HUDEP-2 (cell line): ENCODE measurements around the gene ERCC2.
A peak's percentile ranks its signal among the peaks of the same experiment; 100 is the strongest.

Experiments used
- DNase-seq, 76 experiments: peaks; one replicate each; lab custom pipeline; 2025; ENCODE audit not compliant: unreplicated experiment in 76 of 76; lab: John Stamatoyannopoulos, UW

The ERCC2 gene

DNA sequence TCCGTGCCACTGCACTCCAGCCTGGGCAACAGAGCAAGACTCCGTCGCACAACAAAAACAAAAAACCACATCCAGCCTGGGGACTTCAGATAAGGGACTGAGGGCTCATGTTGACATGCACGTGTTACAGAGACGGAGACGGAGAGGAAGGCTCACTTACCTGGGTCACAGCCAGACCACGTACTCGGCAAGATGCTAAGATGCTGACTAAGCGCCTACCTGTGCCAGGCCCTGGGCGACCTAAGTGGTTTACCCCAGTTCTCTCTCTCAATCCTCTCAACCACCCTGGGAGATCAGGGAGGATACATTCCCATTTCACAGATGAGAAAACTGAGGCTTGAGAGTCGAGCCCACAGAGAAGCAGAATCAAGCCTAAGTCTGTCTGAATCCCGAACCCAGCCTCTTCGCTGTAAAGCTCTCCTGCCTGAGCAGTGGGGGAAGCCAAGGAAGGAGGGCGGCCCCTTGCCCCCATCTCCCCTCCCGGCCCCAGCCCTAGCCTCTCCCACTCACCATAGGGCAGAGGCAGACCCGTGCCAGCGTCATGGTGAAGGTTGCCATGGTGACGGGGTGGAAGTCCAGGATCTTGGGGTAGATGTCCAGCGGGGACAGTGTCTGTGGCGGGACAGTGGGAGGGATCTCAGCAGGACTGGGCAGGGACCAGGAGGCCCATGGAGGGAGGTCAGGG lies 13.5 kb downstream of the ERCC2 start:
- peak in 5 of 76 experiments; percentile 6 to 22 (median 16) for DNase-seq

- no peak for DNase-seq
Observed at GRCh38 chr19:45355910-45356309, 14.5 kb downstream of the ERCC2 start.

- no peak for DNase-seq
Observed at GRCh38 chr19:45355402-45355801, 15.0 kb downstream of the ERCC2 start.

GRCh38 chr19:45354241-45354842 lies 16.0 kb downstream of the ERCC2 start:
- peak in 19 of 76 experiments; percentile 18 to 73 (median 34) for DNase-seq

DNA sequence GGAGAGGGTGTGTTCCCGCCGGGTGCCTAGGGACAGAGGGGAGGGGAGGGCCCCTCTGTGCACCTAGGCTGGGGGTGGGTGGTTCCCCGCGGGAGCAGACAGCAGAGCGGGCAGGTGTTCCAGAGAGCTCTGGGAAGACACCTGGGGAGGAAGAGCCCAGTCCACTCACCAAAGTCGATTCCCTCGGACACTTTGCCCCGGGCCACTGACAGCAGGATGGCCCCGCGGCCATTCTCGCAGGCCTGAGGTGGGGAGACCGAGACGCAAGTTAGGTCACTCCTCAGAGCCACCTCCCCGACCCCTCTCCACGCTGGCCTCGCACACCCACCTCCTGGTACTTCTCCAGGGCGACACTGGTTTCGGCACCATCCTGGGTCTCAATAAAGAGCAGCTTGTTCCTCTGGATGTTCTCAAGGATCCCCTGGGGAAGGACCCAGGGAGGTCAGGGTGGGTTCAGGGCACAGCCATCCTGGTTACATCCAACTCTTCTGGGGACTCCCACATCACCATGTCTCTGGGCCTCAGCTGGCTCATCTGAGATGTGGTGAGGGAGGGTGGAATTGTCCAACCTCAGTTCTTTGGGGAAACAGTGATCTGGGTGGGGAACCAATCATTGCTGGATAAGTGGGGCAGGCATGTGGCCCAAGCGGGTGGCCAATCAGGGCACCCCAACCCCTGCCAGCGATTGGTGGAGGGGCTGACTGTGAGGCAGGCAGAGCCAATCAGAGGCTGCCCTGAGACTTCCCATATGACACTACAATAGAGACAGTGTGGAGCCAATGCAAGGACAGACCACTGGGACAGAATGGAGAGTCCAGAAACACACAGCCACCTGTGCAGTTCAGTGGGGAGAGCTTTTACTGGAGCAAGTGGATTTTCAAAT lies 17.2 kb downstream of the ERCC2 start:
- no peak for DNase-seq

DNA sequence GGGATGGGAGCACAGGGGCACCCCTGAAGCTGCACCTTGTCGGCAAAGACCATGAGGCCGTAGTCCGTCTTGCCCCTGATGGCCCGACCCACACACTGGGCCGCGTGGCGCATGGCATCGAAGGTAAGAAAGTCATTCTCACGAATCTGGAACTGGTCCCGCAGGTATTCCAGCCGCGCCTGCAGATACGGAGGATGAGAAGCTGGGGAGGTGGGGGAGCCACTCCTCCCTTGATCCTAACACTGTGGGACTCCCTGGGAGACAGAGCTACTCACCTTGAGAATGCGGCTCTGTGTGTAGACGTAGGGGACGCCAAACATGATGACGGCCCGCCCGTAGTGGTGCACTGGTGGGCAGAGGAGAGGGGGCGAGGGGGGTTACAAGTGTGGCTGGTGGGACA lies 17.9 kb downstream of the ERCC2 start:
- DNase-seq: no peak

- no peak for DNase-seq
Observed at GRCh38 chr19:45352062-45352461, 18.3 kb downstream of the ERCC2 start.

DNA sequence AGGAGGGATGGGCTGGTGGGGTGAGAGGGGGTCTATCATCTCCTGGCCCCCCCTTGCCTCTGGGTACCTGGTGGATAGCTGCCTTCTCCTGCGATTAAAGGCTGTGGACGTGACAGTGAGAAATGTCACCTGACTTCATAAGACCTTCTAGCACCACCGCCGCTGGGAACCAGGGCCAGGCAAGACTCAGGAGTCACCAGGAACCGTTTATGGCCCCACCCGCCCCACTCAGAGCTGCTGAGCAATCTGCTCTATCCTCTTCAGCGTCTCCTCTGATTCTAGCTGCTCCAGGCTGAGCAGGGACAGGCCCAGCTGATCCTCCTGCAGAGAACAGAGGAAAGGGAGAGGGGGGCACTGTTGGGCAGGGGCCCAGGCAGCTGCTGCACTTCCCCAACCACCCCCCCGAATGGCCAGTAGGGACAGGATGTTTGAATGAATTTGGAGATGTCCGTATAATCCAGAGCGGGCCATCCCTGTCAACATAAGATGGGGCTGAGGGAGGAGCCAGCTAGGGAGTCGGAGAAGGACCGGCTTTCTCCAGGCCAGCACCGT lies 18.9 kb downstream of the ERCC2 start:
- no peak for DNase-seq

DNA sequence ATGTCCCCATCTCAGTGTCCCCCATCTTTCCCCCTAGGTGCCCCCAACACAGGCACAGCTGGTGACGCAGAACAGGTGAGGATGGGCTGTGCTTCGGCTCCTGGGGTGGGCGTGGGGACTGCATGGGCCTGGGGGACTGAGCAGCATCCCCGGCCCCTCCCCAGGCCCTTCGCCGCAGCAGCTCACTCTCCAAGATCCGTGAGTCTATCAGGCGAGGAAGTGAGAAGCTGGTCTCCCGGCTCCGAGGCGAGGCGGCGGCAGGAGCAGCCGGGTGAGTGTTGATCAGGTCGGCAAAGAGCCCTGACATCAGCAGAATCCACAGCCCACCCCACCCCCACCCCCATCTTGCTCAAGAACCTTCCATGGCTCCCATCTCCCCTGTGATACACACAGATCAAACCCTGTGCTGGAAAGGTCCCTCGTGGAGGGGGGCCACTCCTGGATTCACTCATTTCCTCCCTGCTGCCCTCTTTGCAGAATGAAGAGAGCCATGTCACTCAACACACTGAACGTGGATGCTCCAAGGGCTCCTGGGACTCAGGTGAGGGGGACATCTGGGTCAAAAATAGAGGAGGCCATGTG lies 19.8 kb downstream of the ERCC2 start:
- DNase-seq: no peak

DNA sequence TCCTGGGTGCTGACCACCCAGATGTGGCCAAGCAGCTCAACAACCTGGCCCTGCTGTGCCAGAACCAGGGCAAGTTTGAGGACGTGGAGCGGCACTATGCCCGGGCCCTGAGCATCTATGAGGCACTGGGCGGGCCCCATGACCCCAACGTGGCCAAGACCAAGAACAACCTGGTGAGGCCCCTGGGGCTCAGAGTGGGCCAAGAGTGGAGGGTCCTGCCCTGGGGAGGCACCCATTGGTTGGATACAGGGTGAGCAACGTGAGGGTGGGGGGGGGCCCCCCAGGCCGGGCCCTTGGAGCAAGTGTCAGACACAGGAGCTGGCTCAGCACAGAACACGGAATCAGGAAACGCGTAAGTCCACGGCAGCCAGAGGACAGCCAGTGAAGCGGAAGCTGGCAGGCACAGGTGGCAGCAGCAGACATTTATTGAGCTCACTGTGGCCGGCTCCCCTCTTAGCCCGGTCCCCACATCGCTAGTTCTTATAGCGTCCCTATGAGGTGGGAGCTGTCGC lies 20.9 kb downstream of the ERCC2 start:
- DNase-seq: no peak

GRCh38 chr19:45349126-45349415 lies 21.3 kb downstream of the ERCC2 start:
- no peak for DNase-seq

GRCh38 chr19:45348367-45349125 lies 21.8 kb downstream of the ERCC2 start:
- no peak for DNase-seq

- no peak for DNase-seq
Observed at GRCh38 chr19:45347570-45348366, 22.6 kb downstream of the ERCC2 start.

DNA sequence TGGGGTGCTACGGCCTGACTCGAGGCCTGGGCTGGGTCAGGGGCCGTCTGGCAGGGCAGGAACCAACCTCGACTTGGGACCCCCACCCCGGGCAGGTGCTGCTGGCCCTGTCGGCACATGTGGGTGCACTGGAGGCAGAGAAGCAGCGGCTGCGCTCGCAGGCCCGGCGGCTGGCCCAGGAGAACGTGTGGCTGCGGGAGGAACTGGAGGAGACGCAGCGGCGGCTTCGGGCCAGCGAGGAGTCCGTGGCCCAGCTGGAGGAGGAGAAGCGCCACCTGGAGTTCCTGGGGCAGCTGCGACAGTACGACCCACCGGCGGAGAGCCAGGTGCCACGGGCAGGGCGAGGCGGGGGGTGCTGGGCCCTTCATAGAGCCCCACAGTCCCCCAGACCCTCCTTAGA lies 23.9 kb downstream of the ERCC2 start:
- no peak for DNase-seq

GRCh38 chr19:45345506-45345860 lies 24.9 kb downstream of the ERCC2 start:
- no peak for DNase-seq

DNA sequence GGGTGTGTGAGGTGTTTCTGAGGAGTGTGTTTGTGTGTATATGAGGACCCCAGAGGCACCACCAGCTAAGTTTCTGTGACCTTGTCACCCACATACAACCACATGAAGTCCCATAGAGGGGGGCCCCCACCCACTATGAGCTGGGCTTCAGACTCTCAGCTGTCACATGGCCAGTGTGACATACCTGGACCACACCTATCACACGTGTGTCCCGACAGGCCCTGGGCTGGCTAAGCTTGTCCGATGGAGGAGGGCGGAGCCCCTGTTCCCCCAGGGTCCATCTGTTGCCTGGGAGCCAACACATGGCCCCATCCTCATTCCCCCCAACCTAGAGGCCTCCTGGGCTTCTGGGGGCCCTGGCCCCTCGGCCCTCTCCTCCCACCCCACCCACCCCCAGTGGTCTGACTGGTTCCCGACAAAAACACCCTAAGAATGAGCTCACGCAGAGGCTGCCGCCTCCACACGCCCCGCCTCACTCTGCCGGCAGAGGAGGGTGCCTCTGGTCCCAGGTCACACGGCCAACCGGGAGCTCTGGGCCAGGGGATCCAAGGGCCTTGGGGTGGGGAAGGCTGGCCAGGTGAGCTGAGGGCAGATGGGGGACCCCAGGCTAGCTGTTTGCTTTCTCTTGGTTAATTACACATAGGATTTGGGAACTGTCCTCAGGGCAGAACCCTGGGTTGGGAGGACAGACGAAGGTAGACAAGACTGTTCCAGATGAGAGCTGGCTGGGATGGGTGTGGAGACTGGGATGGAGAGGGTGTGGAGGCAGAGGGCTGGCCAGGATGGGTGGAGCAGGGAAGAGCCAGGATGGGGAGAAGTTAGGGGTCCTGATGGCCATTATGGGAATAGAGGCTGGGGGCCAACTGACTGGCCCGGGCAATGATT lies 25.5 kb downstream of the ERCC2 start:
- DNase-seq: no peak

DNA sequence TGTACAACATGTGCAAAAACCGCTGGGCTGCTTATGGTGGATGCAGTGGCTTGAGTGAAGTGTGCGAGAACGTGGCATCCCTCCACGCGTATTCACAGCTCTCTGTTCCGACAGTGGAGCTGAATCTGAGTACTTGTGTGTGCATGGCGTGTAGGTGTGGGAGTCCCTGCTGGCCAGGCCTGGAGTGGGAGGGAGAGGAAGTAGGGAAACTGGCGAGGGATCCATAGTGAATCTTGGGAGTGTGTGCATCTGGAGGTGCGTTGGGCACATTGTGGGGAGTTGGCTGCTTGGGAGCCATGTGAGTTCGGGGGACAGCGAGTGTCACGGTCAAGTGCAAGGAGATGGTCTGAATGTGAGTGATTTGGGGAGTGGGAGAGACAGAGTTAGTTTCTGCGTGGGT lies 27.5 kb downstream of the ERCC2 start:
- no peak for DNase-seq

- DNase-seq: peak in 1 of 76 experiments; percentile 13
Observed at GRCh38 chr19:45340899-45341453, 29.4 kb downstream of the ERCC2 start.
